Panc1 (cell line): ENCODE measurements around the gene FCRL2.

ENCODE experiments used
- POLR2AphosphoS5 ChIP-seq: IDR thresholded peaks from 2 replicates; pipeline ENCODE4 v1.6.1; 2012; ENCODE audit warnings: mild to moderate bottlenecking, low read depth, low read length, moderate library complexity
- REST ChIP-seq, 2 experiments: IDR thresholded peaks; 2 replicates each; pipeline ENCODE4 v1.6.1; 2011 to 2012; ENCODE audit warnings: low read depth in 2 of 2, control low read depth in 1 of 2, low read length in 1 of 2, mild to moderate bottlenecking in 1 of 2, moderate library complexity in 1 of 2; ENCODE audit not compliant: insufficient read depth in 1 of 2
- SIN3A ChIP-seq: IDR thresholded peaks from 2 replicates; pipeline ENCODE4 v1.6.1; 2012; ENCODE audit warnings: low read depth, mild to moderate bottlenecking, low read length, moderate library complexity, borderline replicate concordance; ENCODE audit not compliant: insufficient read depth
- TCF7L2 ChIP-seq: IDR thresholded peaks from 2 replicates; pipeline ENCODE4 v1.6.1; 2011; ENCODE audit warnings: mild to moderate bottlenecking, low read depth, low read length, inconsistent platforms
- TF ChIP-seq, protein P1 (sequence below): fragments of 450-650 bp; IDR thresholded peaks from 2 replicates; pipeline ENCODE4 v1.5.1; 2017; ENCODE audit warnings: mild to moderate bottlenecking

DNA sequence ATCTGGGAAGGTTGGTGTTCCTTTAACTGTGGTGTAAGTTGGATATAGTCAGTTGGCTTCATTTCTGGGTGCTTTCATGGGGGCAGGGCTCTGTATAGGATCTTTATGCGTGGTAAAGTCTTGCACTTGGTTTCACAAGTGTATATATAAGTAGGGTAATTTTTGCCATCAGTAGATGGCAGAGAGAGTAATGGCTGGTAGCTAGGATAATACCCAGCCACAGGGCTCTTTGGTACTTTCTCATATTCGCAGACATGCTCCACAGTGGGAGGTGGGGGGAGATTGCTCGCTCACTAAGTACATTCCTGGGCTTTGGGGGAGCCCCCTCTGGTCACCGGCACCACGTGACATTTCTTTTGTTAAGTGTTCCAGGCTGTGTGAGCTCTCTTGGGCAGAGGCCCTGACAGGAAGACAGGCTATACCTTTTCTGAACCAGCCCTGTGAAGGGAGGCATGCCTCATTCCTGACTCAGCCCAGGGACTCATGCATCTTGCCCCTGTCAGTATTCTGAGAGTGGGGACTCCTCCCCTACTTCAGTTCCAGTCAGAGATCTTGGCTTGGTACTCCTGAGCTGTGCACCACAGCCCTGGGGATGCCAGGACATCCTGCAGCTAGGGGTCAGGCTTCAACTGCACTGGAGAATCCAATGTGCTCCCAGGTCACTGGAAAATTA, 37.6 kb downstream of the FCRL2 start:
- TF ChIP-seq POLR2AphosphoS5 (no peak), SIN3A (no peak), REST (IDR thresholded peaks at IDR 0.05; ENCODE audit: insufficient read depth in 1 of 2, low read depth in 2 of 2, low read length in 1 of 2) (no peak), TCF7L2 (no peak)
- TF ChIP-seq, protein P1, sequence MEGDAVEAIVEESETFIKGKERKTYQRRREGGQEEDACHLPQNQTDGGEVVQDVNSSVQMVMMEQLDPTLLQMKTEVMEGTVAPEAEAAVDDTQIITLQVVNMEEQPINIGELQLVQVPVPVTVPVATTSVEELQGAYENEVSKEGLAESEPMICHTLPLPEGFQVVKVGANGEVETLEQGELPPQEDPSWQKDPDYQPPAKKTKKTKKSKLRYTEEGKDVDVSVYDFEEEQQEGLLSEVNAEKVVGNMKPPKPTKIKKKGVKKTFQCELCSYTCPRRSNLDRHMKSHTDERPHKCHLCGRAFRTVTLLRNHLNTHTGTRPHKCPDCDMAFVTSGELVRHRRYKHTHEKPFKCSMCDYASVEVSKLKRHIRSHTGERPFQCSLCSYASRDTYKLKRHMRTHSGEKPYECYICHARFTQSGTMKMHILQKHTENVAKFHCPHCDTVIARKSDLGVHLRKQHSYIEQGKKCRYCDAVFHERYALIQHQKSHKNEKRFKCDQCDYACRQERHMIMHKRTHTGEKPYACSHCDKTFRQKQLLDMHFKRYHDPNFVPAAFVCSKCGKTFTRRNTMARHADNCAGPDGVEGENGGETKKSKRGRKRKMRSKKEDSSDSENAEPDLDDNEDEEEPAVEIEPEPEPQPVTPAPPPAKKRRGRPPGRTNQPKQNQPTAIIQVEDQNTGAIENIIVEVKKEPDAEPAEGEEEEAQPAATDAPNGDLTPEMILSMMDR: no peak
